Motor neuron (in vitro differentiated cells): ENCODE measurements around the gene TLE7. TPM values are rescaled to one million over a fixed set of nuclear protein-coding genes. Genes with fewer than 3 reads are reported as not detected.

ENCODE experiments used
- ATAC-seq, 8 experiments: fragments of 200-7000 bp; cut with Tn5 transposase; replicated peaks in 6 of 8; 2 replicates each; pipeline ENCODE4 v1.8.0; 2021; ENCODE audit warnings: mild to moderate bottlenecking in 8 of 8, moderate library complexity in 8 of 8
- H3K27ac ChIP-seq, 2 donors: fragments of 250-450 bp; sonication (Bioruptor Pico); 2 replicates each; pipeline ENCODE4 v1.9.0; 2021; ENCODE audit warnings: antibody characterized with exemption in 2 of 2, mild to moderate bottlenecking in 2 of 2, moderate library complexity in 1 of 2
- H3K4me1 ChIP-seq, 2 donors: fragments of 250-450 bp; sonication (Bioruptor Pico); replicated peaks in 1 of 2; 2 replicates each; pipeline ENCODE4 v1.6.1; 2021; ENCODE audit warnings: antibody characterized with exemption in 2 of 2, mild to moderate bottlenecking in 2 of 2, moderate library complexity in 1 of 2
- H3K4me3 ChIP-seq, 5 donors: fragments of 250-450 bp; sonication (Bioruptor Pico); 2 replicates each; pipeline ENCODE4 v1.9.0; 2021; ENCODE audit warnings: antibody characterized with exemption in 5 of 5, mild to moderate bottlenecking in 5 of 5, moderate library complexity in 4 of 5
- WGBS, 10 experiments: fragments of 450-650 bp; shearing (Covaris generic); methylation state at CpG; one replicate each; pipeline ENCODE4 v1.0.0; 2022; 5-methylcytosine and 5-hydroxymethylcytosine counted together
- in situ Hi-C, 9 experiments: fragments of 400-800 bp; cut with MboI; loops; one replicate each; pipeline ENCODE4 v1.15.0; 2021; ENCODE audit warnings: low sequenced_read_pairs in 9 of 9, low pct_unique_long_range_greater_than_20kb in 2 of 9; ENCODE audit not compliant: unreplicated experiment in 9 of 9
- total RNA-seq, 8 experiments: library from RNA; unstranded; fragments of 300-600 nt; gene quantifications; 2 replicates each; pipeline versions ENCODE4 v1.2.3 to v1.2.4, GENCODE V29; 2022

The TLE7 gene
- total RNA-seq, 8 experiments from 2014 or later = 0.19 to 0.27 TPM; not detected in 6

DNA sequence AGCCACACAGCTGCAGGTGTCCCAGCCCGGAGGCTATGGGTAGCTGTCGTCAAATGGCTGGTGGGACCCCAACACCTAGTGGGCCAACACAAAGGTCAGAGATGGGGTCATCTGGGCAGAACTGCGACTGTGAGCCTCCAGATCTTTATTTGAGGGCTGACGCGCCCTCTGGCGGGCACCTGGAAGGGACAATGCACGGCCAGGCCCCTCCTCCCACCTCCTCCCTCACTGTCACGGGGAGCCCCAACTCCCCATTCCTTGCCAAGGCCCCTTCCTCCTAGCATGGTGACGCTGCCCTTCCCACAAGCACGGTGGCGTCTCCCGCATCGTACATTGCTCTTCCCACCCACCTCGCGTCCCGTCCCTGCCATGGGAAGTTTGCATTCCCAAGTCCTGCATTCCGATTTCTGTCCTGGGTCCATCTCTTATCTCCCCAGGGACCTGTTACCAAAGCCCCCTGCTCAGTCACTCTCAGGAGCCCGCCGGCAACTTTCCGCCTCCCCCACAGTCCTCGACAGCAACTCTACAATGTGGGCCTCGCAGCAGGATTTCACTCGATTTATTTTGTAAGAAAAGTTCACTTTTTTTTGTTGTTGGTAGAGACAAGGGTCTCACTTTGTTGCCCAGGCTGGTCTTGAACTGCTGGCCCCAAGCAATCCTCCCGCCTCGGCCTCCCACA is 1.0 kb downstream of the TLE7 start:
- Histone ChIP-seq H3K4me3 (no peak overlapping the region), H3K4me1 (no peaks in the 10 kb centered on the region), H3K27ac (no peak overlapping the region)
- in situ Hi-C loops = loop anchor here in 1 of 9 experiments (25.0 kb wide), 1 partner anchor 171 kb away; no protein-coding TSS in a partner anchor
- 20 to 95% (median 69%) methylated on average over 1 to 16 of the region's 25 CpGs; no CpG with 5 or more reads in 2 of the 10 experiments for WGBS, 10 experiments
- ATAC-seq = no peak

GRCh38 chr16:71439523-71439922 is 2.3 kb downstream of the TLE7 start:
- ATAC-seq = peak in 1 of 8 experiments; percentile 52
- 0 to 38% (median 21%) methylated on average over 1 to 3 of the region's 3 CpGs; no CpG with 5 or more reads in 6 of the 10 experiments for WGBS, 10 experiments
- H3K4me3 ChIP-seq = no peak overlapping the region
- no peaks in the 10 kb centered on the region for H3K4me1 ChIP-seq
- in situ Hi-C loops = loop anchor here in 1 of 9 experiments (25.0 kb wide), 1 partner anchor 173 kb away; no protein-coding TSS in a partner anchor
- no peak overlapping the region for H3K27ac ChIP-seq

DNA sequence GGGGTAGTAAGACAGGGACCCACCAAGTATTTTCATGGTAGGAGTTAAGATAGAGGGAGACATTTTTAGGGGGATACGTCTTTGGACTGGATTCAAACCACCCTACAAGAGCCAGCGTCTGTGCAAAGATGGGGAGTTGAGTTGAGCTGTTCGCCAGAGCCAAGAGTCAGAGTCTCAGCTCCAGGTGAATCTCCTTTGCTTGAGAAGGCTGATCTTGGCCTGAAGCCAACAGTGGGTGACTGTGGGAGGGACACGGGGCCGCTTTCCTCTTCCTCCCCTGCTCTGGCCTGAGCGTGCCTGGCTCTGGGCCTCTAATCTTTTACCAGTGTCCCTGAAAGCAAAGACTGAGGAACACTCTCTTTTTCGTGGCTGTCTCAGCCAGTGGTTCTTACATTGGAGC is 5.4 kb downstream of the TLE7 start:
- Histone ChIP-seq H3K4me1 (no peaks in the 10 kb centered on the region), H3K27ac (no peak overlapping the region), H3K4me3 (no peak overlapping the region)
- 0 to 92% (median 40%) methylated on average over 1 to 5 of the region's 7 CpGs; no CpG with 5 or more reads in 3 of the 10 experiments for WGBS, 10 experiments
- in situ Hi-C loops = loop anchor here in 1 of 9 experiments (25.0 kb wide), 1 partner anchor 176 kb away; no protein-coding TSS in a partner anchor
- no peak for ATAC-seq

- ATAC-seq = no peak
Measured at GRCh38 chr16:71432906-71433305, 8.9 kb downstream of the TLE7 start.

DNA sequence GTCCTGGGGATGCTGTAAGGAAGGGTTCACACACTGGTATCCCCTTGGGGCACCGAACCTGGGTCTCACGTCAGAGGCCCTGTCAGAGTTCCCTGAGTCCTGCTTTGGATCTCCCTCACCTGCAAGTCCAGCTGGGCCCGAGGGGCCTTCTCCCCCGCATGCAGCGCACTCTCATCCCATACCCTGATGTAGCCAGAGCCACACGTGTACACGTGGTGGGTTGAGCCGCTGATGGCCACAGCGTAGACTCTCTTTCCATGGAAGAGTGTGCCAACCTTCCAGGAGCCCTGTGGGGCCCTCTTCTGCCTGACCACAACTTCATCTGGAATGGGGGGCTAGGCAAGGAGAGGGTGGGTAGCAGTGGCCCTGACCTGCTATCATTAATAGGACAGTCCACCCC is 9.9 kb downstream of the TLE7 start:
- Histone ChIP-seq H3K4me1 (no peaks in the 10 kb centered on the region), H3K4me3 (no peak overlapping the region), H3K27ac (no peak overlapping the region)
- whole genome bisulfite sequencing, 10 experiments = 50 to 87% (median 80%) methylated on average over 2 to 8 of the region's 9 CpGs; no CpG with 5 or more reads in 6 of the 10 experiments
- in situ Hi-C loops = loop anchor here in 1 of 9 experiments (25.0 kb wide), 1 partner anchor 180 kb away; no protein-coding TSS in a partner anchor
- ATAC-seq = no peak

More at GRCh38 chr16:71432906-71433305, 8.9 kb downstream of the TLE7 start:
- WGBS, 10 experiments = 0 to 63% (median 52%) methylated on average over 2 to 5 of the region's 6 CpGs; no CpG with 5 or more reads in 6 of the 10 experiments
- in situ Hi-C loops = loop anchor here in 1 of 9 experiments (25.0 kb wide), 1 partner anchor 179 kb away; no protein-coding TSS in a partner anchor
- Histone ChIP-seq H3K4me1 (no peaks in the 10 kb centered on the region), H3K27ac (no peak overlapping the region), H3K4me3 (no peak overlapping the region)

DNA sequence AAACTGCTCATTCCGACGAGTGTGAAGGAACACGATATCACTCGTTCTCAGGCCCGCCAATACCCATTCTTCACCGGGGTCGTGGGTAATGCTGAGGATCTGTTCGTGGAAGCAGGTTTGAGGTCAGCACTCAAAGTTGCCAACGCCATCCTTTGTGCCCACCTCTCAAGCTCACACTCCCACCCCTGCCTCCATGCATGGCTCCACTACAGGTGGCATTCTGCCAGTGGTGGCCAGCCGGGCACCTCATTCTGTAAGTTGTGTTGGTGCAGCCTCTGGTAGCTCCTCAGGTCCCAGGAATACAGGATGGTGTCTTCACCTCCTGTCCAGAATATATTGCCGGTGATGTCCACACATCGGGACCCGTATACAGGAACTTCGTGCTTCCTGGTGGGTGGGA is 10.7 kb downstream of the TLE7 start:
- no peak for ATAC-seq
- Histone ChIP-seq H3K4me3 (no peak overlapping the region), H3K27ac (no peak overlapping the region), H3K4me1 (no peaks in the 10 kb centered on the region)
- in situ Hi-C loops = loop anchor here in 1 of 9 experiments (25.0 kb wide), 1 partner anchor 181 kb away; no protein-coding TSS in a partner anchor
- WGBS, 10 experiments = 75 to 100% (median 83%) methylated on average over 1 to 11 of the region's 14 CpGs; no CpG with 5 or more reads in 6 of the 10 experiments

- Histone ChIP-seq H3K4me3 (no peak overlapping the region), H3K4me1 (no peaks in the 10 kb centered on the region), H3K27ac (no peak overlapping the region)
- no peak for ATAC-seq
- 20 to 86% (median 60%) methylated on average over 1 to 3 of the region's 6 CpGs; no CpG with 5 or more reads in 5 of the 10 experiments for WGBS, 10 experiments
- in situ Hi-C loops = loop anchor here in 1 of 9 experiments (25.0 kb wide), 1 partner anchor 182 kb away; no protein-coding TSS in a partner anchor
Measured at GRCh38 chr16:71430744-71431143, 11.1 kb downstream of the TLE7 start.

DNA sequence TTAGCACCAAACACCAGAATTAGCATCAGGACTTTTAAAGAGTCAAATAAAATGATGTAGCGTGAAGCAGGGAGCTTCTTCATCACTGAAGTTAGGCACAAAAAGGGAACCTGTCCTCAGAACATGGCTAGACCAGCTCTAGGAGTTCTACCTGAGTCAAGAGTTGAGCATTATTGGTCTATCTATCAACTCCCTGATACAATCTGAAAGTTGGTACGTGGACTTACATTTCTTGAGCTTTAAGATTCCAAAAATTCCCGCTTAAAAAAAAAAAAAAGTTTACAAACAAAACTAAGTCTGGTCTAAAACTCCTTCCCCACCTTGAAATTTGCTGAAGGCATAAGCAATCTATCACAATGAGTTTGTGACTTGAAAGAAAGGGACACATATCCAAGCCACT is 12.3 kb downstream of the TLE7 start:
- WGBS, 10 experiments = 0 to 71% (median 52%) methylated on average over 2 to 3 of the region's 3 CpGs; no CpG with 5 or more reads in 1 of the 10 experiments
- in situ Hi-C loops = loop anchor here in 1 of 9 experiments (25.0 kb wide), 1 partner anchor 183 kb away; no protein-coding TSS in a partner anchor

GRCh38 chr16:71428883-71429282 is 13.0 kb downstream of the TLE7 start:
- no peak overlapping the region for H3K27ac ChIP-seq
- in situ Hi-C loops = loop anchor here in 1 of 9 experiments (25.0 kb wide), 1 partner anchor 183 kb away; no protein-coding TSS in a partner anchor
- H3K4me3 ChIP-seq = no peak overlapping the region
- no peaks in the 10 kb centered on the region for H3K4me1 ChIP-seq
- ATAC-seq = no peak
- 40 to 100% (median 96%) methylated on average over 1 to 2 of the region's 2 CpGs for WGBS, 10 experiments

More for the DNA sequence above, 12.3 kb downstream of the TLE7 start:
- H3K4me3 ChIP-seq = no peak overlapping the region
- no peak overlapping the region for H3K27ac ChIP-seq
- no peak for ATAC-seq
- no peaks in the 10 kb centered on the region for H3K4me1 ChIP-seq

DNA sequence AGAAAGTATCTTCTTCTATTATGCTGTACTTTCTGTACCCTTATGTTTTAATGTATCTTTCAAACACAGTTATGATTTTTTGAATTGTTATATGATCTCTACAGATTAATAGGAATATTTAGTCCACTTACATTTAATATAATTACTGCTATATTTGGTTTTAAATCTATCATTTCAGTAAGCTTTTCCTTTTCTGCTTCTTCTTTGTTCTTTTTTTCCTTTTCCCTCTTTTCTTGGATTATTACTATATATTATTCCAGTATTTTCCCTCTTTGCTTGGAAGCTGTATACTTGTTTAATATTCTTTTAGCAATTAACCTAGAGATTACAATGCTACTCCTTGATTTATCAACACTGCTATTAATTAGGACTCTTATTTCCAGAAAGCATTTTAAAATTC is 13.5 kb downstream of the TLE7 start:
- ATAC-seq = no peak
- Histone ChIP-seq H3K4me1 (no peaks in the 10 kb centered on the region), H3K4me3 (no peak overlapping the region), H3K27ac (no peak overlapping the region)
- in situ Hi-C loops = loop anchor here in 1 of 9 experiments (25.0 kb wide), 1 partner anchor 184 kb away; no protein-coding TSS in a partner anchor

DNA sequence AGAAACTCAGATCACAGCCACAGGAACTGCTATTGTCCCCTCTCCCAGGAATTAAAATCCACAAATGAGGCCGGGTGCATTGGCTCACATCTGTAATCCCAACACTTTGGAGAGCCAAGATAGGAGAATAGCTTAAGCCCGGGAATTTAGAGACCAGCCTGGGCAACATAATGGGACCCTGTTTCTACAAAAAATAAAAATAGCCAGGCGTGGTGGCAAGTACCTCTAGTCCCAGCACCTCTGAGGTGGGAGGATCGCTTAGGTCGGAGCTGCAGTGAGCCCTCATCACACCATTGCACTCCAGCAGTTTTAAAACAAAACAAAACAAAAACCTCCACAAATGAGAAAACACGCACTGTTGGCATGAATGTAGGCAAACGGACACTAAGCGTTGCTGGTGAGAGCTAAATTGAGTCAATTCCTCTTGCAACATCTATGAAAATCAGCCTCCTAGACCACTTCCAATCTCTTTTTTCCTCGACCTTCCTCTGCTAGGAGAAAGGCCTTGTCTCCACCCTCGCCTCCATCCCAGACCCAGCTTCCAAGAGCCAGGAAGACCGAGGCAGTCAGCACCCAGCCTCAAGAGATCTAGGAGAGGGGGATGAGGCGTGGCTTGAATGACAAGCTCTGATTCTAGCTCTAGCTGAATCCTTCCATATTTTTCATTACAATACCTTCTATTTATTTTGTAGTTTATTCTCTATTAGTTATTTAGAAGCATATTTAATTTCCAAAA is 14.8 kb downstream of the TLE7 start:
- WGBS, 10 experiments = 33 to 70% (median 56%) methylated on average over 2 to 11 of the region's 12 CpGs; no CpG with 5 or more reads in 1 of the 10 experiments
- no peak for ATAC-seq
- Histone ChIP-seq H3K4me3 (peak overlapping the region in 2 of 5 donors; percentile 44 to 48), H3K4me1 (no peaks in the 10 kb centered on the region), H3K27ac (no peak overlapping the region)
- in situ Hi-C loops = loop anchor here in 1 of 9 experiments (25.0 kb wide), 1 partner anchor 185 kb away; no protein-coding TSS in a partner anchor

DNA sequence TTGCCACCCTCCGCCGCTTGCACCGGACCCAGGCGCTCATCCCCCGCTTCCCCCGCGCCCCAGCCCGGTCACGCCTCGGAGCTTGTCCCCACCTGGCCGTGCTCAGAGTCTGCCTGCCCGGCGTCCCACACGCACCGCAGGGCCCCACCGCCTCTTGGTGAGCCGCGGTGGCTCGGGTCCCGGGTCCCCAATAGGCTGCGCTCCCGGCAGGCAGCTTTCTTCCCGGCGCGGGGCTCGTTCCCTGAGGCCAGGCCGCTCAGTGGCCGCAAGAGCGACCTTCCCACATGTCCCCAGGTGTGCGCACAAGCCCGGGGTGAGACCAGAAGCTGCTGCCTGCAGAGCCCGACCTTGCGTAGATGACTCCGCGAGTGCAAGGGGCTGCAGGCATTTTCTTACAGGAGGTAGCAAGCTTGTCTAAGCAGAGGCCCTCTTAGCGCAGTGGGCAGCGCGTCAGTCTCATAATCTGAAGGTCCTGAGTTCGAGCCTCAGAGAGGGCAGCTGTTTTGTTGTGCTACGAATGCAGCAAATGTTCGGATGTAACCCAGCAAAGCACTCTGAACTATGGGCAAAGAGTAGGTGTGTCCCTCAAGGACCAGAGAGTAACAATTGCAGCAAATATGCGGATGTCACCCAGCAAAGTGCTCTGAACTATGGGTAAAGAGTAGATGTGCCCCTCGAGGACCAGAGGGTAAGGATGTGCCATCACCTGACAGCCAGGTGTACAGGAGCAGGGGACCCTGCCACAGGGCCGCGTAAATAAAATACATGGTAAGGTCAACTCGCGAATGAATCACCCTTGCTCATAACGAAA is 15.6 kb downstream of the TLE7 start:
- in situ Hi-C loops = loop anchor here in 1 of 9 experiments (25.0 kb wide), 1 partner anchor 186 kb away; no protein-coding TSS in a partner anchor
- ATAC-seq = peak; percentile 79 to 93 (median 88)
- WGBS, 10 experiments = 2 to 20% (median 3%) methylated on average over 1 to 21 of the region's 48 CpGs; no CpG with 5 or more reads in 2 of the 10 experiments
- peak overlapping the region; percentile 33 to 48 (median 40) for H3K4me3 ChIP-seq
- peak overlapping the region in 1 of 2 donors; percentile 67 for H3K27ac ChIP-seq
- no peaks in the 10 kb centered on the region for H3K4me1 ChIP-seq
